GM18870 (cell line): ENCODE results near the gene SNRPB.
"Not testable (repeated sequence)": the region's sequence is repeated elsewhere in the genome, so short reads cannot be mapped to it uniquely, and the experiment has no call there.

ENCODE experiments used
- ATAC-seq: cut with Tn5 transposase; IDR thresholded peaks from one replicate; pipeline ENCODE4 v1.9.1; 2021; ENCODE audit warnings: moderate library complexity; ENCODE audit not compliant: unreplicated experiment

Gene SNRPB

DNA sequence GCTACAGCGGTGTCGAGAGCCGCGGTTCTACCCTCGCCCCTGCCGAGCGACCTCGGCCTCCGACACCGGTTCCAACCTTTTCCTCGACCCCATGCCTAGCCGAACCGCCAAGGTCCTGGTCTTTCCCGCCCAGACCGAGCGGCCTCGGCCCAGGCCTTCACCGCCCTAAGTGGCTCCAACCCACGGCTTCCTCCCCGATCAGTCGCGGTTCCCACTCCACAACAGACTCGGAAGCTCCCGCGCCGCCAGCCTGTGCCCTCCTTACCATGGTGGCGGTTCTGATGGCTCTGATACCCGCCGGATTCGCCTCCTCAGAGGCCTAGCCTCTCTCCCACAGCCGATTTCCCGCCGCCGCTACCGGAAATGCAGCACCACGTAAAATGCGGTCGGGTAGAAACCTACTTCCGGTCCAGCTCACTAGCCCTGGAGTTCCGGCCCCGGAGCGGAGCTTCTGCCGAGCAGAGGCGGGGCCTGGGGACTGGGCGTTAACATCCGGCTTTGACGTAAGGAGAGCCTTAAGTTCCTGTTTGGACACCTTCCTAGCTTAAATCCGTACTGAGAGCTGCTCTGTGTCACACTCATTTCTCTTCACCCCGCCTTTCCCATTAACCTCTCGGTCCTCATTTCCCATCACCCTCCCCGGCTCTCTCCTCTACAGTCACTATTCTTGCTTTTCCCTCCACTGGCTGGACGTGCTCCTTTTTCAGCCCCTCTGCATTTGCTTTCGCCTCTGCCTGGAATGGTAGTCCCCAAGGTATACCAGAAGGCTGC is at the start of gene SNRPB:
SNRPB (minus strand) TSS at position 367 of the 771 bp plus-strand sequence; CDS start at position 268, 99 bp downstream.
- peak; percentile 93 for ATAC-seq

DNA sequence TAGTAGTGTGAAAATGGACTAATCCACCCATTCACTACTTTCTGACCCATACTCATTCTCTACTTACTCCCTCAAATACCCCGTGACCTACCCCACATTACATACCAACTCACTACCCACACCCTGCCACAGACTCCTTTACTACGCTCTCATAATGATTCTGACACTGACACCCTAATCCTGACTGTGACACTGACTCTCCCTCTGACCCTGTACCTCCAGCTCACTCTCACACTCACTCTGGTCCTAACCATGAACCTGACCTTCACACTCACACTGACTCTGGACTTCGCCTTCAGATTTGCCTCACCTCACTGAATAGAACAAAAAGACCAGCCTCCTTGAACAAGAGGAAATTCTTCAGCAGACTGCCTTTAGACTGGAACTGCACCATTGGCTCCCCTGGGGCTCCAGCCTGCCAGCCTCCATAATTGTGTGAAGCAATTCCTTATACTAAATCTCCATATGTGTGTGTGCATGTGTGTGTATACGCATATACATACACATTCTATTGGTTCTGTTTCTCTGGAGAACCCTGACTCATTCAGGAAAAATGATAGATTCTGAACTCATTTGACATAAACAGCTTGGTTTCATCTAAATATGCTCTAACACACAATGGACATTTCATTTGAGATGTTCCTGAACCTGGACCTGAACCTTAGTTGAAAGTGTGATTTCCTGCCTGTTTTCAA is 48.7 kb upstream of the SNRPB start:
- no peak for ATAC-seq

DNA sequence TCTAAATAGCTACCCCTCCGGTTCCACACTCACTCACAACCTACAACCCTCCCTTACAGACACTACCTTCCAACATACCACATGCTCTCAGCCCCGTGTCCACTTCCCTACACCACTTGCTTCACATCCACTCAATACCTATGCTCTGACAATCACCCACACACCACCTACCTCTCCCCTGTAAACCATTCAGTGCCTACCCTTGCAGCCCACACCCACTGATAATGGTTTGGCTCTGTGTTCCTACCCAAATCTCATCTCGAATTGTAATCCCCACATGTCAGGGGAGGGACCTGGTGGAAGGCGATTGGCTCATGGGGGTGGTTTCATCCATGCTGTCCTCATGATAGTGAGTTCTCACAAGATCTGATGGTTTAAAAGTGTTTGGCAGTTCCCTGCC is 48.0 kb upstream of the SNRPB start:
- no peak for ATAC-seq

DNA sequence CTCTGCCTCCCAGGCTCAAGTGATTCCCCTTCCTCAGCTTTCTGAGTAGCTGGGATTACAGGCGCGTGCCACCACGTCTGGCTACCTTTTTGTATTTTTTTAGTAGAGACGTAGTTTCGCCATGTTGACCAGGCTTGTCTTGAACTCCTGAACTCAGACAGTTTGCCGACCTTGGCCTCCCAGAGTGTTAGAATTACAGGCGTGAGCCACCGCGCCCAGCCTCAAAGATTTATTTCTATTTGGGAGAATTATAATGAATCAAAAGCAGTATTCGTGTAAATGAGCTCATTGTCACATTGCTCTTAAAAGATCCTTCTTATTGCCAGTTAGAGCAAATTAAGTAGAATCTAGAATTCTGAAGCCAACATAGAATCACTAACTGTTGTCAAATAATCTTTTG is 47.5 kb upstream of the SNRPB start:
- ATAC-seq = no peak

DNA sequence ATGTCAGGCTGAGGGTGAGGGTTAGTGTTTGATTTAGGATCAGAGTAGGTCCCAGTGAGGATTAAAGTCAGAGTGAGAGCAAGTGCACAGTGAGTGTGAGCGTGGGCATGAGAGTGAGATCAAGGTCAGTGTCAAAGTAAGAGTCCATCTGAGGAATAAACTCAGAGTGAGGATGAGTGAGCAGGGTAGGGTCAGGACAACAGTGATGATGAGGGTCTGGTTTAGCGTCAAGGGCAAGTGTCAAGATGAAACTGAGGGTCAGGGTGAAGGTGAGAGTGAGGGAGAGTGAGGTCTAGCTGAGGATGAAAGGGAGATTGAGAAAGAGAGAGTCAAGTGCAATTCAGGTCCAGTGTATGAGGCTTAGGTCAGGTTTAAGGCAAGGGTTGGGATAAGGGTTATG is 45.8 kb upstream of the SNRPB start:
- ATAC-seq = no peak

DNA sequence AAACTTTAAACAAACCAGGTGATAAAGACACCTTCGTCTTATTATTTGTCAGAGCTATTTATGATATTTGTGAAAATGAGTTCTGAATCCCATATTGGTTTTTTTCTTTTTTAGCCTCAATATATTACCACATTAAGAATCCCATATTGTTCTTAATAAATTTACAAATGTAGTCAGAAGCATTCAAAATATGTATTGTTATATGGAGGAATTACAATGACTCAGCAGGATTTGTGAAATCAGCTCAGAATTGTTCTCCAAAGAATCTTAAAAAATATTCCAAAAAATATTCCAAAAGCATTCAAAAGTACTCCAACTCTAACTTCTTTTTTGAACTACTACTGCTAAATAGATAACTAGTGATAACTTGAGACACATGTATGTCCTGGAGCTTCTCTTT is 44.6 kb upstream of the SNRPB start:
- no peak for ATAC-seq

DNA sequence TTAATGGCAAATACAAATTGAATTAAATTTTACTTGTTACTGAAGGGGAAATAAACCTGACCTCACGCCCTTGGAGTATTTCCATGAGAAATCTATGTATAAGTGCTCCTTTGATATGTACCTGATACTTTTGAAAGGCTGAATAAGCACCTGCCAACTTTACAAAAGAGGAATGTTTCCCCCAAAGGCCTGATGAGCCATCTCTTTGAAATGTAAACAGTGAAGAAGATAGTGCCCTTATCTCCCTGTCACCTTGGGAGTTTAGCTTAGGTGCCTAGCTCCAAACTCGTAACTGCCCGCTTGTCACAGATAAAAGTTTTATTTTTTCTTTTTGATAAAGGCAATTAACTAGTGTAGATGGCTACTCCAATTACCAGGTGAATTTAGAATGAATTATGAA is 39.2 kb upstream of the SNRPB start:
- ATAC-seq = no peak

DNA sequence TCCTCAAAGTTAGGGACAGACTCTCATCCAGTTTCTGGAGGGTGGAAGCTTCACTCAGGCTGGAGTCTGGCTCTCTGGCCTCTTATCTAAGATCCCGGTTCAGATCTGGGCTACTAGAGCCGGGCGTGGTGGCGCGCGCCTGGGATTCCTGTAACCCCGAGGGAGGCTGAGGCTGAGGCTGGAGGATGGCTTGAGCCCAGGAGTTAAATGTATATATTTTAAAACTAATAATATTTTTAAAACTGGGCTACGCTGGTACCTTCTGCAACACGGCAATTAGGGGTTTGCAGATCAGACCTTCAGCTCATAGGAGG is 38.8 kb upstream of the SNRPB start:
- ATAC-seq = no peak

DNA sequence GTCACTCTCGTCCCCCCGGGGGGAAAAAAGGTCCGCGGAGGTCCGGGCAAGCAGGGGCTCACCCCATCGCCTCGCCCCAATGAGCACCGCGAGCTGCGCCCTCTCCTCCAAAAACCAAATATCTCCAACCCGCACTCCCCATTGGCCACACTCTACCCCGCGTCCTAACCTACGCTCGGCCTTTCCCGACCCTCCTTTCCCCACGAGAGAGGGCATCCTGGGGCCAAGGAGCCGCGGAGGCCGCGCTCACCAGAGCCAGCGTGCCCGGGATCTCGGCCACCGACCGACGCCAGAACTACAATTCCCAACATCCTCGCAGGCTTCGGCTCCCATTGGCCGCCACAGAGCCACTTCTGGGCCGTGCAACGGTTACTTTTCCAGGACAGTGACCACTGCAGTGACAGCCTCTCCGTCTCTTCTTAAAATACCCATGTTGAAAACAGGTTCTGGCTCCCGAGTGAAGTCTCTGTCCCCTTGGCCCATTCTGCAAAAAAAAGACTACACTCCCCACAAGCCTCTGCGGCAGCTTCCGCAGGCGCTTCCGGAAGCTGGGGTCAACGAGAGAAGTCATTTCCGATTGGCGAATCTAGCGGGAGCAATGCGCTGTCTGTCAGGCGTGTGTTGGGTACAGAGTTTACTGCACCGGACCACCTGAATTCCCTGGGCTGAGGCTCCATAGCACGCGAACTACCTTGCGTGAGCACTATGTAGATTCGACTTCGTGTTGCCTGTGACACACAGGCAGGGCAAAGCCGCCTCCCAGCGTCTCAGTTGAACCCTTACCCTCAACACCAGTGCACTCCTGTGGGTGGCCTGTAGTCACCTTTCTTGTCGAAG is 38.3 kb upstream of the SNRPB start, which contains the start of gene ZNF343:
ZNF343 (minus strand) TSS at position 285 of the 837 bp plus-strand sequence. CDS start 15,020 bp downstream, outside the sequence.
- peak; percentile 84 for ATAC-seq

DNA sequence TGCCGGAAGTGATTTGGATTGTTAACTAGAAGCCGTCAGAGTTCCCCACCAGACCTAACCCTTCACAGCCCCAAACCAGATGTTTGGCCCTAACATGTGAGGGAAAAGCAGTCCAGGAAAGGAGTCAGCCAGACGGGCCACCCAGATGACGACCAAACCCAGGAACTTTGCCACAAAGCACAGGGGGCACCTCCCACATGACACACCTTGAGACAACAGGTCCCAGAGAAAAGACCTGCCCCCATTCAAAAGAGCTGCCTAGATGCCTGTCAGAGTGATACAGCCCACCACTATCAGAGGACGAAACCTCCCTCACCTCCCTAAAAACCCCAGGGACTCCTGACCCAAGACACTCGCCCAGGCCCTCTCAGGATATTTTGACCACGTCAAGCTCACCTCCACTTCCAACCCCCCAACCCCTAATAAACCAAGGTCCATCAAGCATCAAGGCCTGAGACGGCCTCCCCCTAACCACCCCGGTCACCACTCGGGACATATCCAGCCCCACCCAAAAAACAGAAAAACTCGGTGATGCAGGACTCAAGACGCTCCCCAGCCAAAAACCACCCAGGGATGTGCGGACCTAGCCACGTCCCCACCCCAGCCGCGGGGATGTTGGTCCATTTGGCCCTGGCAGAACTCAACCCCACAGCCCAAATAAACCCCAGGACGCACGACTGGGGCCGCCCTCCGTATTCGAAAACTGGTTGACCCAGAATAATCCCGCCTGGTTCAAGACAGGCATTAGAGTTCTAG is 37.5 kb upstream of the SNRPB start:
- ATAC-seq = no peak

DNA sequence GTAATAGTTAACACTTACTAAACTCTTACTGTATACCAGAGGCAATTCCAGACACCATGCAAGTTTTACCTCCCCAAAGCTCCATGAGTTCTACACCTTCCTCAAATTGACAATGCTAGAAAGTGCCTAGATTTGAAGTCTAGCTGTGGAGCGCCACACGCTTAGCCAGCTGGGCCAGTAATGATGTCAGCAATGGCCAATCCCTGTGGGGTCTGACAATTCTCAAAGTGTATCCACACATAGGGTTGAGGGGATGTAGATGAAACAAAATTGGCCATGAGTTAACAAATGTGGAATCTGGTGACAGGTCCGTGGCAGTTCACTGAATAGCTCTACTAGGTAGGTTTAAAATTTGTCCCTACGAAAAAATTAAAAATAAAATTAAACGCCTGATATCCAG is 36.9 kb upstream of the SNRPB start:
- ATAC-seq = no peak

DNA sequence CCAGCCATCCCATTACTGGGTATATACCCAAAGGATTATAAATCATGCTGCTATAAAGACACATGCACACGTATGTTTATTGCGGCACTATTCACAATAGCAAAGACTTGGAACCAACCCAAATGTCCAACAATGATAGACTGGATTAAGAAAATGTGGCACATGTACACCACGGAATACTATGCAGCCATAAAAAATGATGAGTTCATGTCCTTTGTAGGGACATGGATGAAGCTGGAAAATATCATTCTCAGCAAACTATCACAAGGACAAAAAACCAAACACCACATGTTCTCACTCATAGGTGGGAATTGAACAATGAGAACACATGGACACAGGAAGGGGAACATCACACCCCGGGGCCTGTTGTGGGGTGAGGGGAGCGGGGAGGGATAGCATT is 35.8 kb upstream of the SNRPB start:
- ATAC-seq = not testable (repeated sequence)

DNA sequence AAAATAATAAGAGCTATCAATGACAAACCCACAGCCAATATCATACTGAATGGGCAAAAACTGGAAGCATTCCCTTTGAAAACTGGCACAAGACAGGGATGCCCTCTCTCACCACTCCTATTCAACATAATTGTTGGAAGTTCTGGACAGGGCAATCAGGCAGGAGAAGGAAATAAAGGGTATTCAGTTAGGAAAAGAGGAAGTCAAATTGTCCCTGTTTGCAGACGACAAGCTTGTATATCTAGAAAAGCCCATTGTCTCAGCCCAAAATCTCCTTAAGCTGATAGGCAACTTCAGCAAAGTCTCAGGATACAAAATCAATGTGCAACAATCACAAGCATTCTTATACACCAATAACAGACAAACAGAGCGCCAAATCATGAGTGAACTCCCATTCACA is 34.2 kb upstream of the SNRPB start:
- ATAC-seq = not testable (repeated sequence)

DNA sequence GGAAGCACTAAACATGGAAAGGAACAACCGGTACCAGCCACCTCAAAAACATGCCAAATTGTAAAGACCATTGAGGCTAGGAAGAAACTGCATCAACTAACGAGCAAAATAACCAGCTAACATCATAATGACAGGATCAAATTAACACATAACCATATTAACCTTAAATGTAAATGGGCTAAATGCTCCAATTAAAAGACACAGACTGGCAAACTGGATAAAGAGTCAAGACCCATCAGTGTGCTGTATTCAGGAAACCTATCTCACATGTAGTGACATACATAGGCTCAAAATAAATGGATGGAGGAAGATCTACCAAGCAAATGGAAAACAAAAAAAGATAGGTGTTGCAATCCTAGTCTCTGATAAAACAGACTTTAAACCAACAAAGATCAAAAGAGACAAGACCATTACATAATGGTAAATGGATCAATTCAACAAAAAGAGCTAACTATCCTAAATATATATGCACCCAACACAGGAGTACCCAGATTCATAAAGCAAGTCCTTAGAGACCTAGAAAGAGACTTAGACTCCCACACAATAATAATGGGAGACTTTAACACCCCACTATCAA is 32.3 kb upstream of the SNRPB start:
- ATAC-seq = not testable (repeated sequence)

DNA sequence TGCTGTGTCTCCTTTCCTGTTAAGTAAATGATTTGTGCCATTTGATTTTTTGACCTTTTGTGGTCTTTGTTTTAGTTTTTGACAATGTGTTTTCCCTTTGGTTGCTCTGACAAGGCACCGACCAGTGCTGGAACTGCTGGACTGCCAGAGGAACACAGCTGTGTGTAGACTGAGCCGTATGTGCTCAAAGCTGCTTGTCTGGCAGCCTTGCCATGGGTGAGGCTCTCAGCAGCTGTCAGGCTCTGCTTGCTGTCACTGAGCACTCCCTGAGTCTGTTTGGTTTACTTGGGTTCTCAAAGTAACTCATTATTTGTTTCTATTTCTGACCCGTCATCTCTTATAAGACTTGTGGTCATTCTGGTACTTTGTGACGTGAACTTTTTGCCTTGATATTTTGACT is 15.1 kb upstream of the SNRPB start:
- ATAC-seq = no peak

DNA sequence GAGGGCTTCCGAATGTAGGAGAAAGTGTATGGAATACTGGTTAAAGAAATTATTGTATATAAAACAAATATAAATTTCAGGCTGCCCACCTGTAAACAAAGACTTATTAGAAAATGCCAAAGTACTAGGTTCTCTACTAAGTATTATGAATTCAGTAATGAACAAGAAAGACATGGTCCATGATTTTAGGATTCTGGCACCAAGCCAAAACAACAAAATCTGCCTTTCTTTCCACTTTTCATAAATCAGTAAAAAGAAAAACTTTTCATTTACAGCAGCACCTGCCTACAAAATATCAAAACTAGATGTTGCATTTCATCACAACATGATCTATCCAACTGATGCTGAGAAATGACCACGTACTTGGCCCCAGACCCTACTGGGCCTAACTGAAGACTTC is 14.5 kb upstream of the SNRPB start:
- ATAC-seq = no peak

DNA sequence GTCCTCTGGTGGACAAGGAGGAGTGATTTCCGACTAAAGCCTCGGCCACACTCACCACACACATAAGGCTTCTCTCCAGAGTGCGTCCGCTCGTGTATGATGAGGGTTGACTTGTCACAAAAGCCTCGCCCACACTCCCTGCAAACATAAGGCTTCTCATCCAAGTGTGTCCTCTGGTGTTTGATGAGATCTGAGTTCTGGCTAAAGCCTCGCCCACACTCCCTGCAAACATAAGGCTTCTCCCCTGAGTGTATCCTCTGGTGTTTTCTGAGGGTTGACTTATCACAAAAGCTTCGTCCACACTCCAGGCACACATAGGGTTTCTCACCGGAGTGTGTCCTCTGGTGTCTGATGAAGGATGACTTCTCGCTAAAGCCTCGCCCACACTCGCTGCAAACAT is 12.9 kb upstream of the SNRPB start:
- no peak for ATAC-seq

DNA sequence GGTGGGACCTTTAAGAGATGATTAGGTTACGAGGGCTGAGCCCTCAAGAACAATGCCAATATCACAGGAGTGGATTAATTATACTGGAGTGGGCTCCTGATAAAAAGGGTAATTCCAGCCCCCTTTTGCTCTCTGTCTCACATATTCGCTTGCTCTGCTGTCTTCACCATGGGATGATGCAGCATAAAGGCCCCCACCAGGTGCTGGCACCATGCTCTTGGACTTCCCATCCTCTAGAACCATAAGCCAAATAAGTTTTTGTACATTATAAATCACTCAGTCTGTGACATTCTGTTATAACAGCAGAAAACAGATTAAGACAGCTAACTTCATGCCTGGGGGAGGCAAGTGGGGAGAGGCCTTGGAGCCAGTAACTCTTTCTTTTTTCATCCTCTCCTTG is 9.8 kb upstream of the SNRPB start:
- ATAC-seq = no peak

DNA sequence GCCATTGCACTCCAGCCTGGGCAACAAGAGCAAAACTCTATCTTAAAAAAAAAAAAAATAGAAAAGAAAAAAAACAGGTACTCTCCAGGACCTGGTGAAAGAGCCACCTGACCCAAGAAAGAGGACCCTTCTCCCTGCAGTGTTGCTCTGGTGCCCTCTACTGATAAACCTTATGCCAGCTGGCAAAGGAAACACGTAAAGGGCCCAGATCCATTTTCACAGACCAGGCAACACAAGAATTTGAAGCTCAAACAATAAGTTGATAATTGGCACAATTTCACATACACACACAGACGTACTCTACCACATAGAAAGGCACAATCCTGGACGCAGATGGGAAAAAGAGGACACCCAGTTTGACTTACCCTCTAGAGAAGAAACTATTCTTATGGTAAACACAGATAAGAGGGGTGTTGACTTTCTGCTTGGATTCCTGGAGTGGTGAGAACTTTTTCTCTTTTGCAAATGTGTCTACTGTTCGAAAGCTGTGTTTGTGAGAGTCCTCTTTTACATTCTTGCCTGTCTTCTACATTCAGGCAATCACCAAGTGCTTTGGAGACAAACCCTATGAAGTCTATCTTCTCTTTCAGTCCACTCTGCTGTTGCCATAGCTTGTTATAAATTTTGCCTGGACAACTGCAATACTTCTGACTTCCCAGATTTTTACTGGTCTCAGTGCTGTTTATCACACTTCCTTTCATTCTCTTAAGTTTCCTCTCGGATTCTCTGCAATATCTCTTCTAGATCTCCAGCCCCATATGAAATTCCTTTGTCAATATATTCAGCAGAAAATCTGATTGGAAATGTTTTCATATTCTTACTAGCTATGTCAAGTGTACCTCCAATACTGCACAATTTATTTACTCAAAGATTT is 6.4 kb upstream of the SNRPB start:
- no peak for ATAC-seq
